ENCODE results near the gene SAMD4A. TPM values are rescaled to one million over a fixed set of nuclear protein-coding genes. Genes with fewer than 3 reads are reported as not detected.

Gene SAMD4A
- total RNA-seq, 2 donors from 2014 or later = 1.9 to 8.0 TPM

GRCh38 chr14:54794159-54794558 is 227.2 kb downstream of the SAMD4A start:
- Mint-ChIP-seq H3K27ac (no peak overlapping the region), H3K4me3 (no peak overlapping the region), H3K27me3 (ENCODE audit: insufficient read depth) (peaks cover 20% of the 10 kb centered on the region), H3K9me3 (peaks cover 4% of the 10 kb centered on the region), H3K36me3 (ENCODE audit: low read depth) (no peaks in the 10 kb centered on the region), H3K4me1 (peaks cover 17% of the 10 kb centered on the region)
- Histone ChIP-seq H3K4me1 (ENCODE audit: control insufficient read depth, insufficient read depth, low read length) (no peaks in the 10 kb centered on the region), H3K27me3 (ENCODE audit: control insufficient read depth, insufficient read depth, low read length, poor library complexity, severe bottlenecking) (peaks cover 18% of the 10 kb centered on the region), H3K27ac (ENCODE audit: low read depth, low read length) (peak overlapping the region; percentile 14), H3K36me3 (ENCODE audit: control insufficient read depth, insufficient read depth, low read length) (no peaks in the 10 kb centered on the region), H3K9ac (ENCODE audit: extremely low read depth, low read length, poor library complexity, severe bottlenecking) (no peak overlapping the region), H3K4me3 (ENCODE audit: low read length) (no peak overlapping the region), H3K9me3 (ENCODE audit: control insufficient read depth, low read length) (peaks cover 9% of the 10 kb centered on the region)
- peak; percentile 8 for DNase-seq
- no peak for TF ChIP-seq CTCF (conservative IDR thresholded peaks at IDR 0.05)
- WGBS, 2 experiments (ENCODE audit: insufficient coverage in 1 of 2, insufficient read length in 1 of 2) = 46 to 58% methylated on average over 1 of the region's 1 CpG

- no peak overlapping the region for H3K9ac ChIP-seq (ENCODE audit: extremely low read depth, low read length, poor library complexity, severe bottlenecking)
- Mint-ChIP-seq H3K4me3 (no peak overlapping the region), H3K4me1 (peaks cover 18% of the 10 kb centered on the region), H3K9me3 (peaks cover 4% of the 10 kb centered on the region), H3K36me3 (ENCODE audit: low read depth) (no peaks in the 10 kb centered on the region), H3K27ac (no peak overlapping the region), H3K27me3 (ENCODE audit: insufficient read depth) (peaks cover 20% of the 10 kb centered on the region)
- H3K36me3 ChIP-seq (ENCODE audit: control insufficient read depth, insufficient read depth, low read length) = no peaks in the 10 kb centered on the region
- WGBS, 2 experiments (ENCODE audit: insufficient coverage in 1 of 2, insufficient read length in 1 of 2) = 99 to 100% methylated on average over 1 to 3 of the region's 3 CpGs
- no peaks in the 10 kb centered on the region for H3K4me1 ChIP-seq (ENCODE audit: control insufficient read depth, insufficient read depth, low read length)
- H3K4me3 ChIP-seq (ENCODE audit: low read length) = no peak overlapping the region
- no peak overlapping the region for H3K27ac ChIP-seq (ENCODE audit: low read depth, low read length)
- peak; percentile 21 for DNase-seq
- no peak for TF ChIP-seq CTCF (conservative IDR thresholded peaks at IDR 0.05)
- peaks cover 9% of the 10 kb centered on the region for H3K9me3 ChIP-seq (ENCODE audit: control insufficient read depth, low read length)
- peaks cover 18% of the 10 kb centered on the region for H3K27me3 ChIP-seq (ENCODE audit: control insufficient read depth, insufficient read depth, low read length, poor library complexity, severe bottlenecking)
Measured at GRCh38 chr14:54794796-54795195, 227.9 kb downstream of the SAMD4A start.

DNA sequence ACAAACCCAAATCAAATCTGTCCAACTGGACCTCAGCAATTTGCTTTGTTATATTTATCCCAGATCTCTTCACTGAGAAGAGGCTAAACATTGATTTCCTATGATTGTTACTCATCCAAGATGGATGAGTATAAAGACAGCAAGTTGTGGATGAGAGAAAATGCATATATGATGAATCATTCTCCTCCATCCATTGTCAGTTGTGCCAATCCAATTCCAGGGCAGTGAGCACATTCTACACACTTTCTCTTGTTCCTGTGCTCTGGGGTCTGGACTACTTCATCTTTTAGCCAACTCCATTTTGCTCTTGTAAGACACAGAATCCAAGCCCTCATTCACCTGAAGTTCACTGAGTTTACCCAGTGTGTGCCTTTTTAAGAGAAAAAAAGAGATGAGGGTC is 230.0 kb downstream of the SAMD4A start:
- Histone ChIP-seq H3K4me3 (ENCODE audit: low read length) (no peak overlapping the region), H3K4me1 (ENCODE audit: control insufficient read depth, insufficient read depth, low read length) (no peaks in the 10 kb centered on the region), H3K9ac (ENCODE audit: extremely low read depth, low read length, poor library complexity, severe bottlenecking) (no peak overlapping the region), H3K27ac (ENCODE audit: low read depth, low read length) (no peak overlapping the region), H3K36me3 (ENCODE audit: control insufficient read depth, insufficient read depth, low read length) (no peaks in the 10 kb centered on the region), H3K27me3 (ENCODE audit: control insufficient read depth, insufficient read depth, low read length, poor library complexity, severe bottlenecking) (peaks cover 18% of the 10 kb centered on the region), H3K9me3 (ENCODE audit: control insufficient read depth, low read length) (peaks cover 15% of the 10 kb centered on the region)
- TF ChIP-seq CTCF (conservative IDR thresholded peaks at IDR 0.05) = no peak
- DNase-seq = no peak
- H3K9me3 Mint-ChIP-seq = peaks cover 7% of the 10 kb centered on the region
- no peak overlapping the region for H3K27ac Mint-ChIP-seq
- peaks cover 28% of the 10 kb centered on the region for H3K27me3 Mint-ChIP-seq (ENCODE audit: insufficient read depth)
- H3K4me3 Mint-ChIP-seq = no peak overlapping the region
- H3K4me1 Mint-ChIP-seq = peaks cover 19% of the 10 kb centered on the region
- H3K36me3 Mint-ChIP-seq (ENCODE audit: low read depth) = no peaks in the 10 kb centered on the region
